ENCODE measurements around the gene TOMM40L.

GRCh38 chr1:161220002-161220401 is 5.9 kb upstream of the TOMM40L start:
- TF ChIP-seq POLR2A (IDR thresholded peaks at IDR 0.05; ENCODE audit: low read length), result no peak
- no peak for TF ChIP-seq GATA1 (IDR thresholded peaks at IDR 0.05; ENCODE audit: low read depth, low read length)

Data from erythroblast (primary cell).